Ishikawa (cell line): Measurements from ENCODE around the gene MPP4.

Source experiments
- CEBPB ChIP-seq: IDR thresholded peaks from 2 replicates; pipeline ENCODE4 v1.6.1; 2012
- CREB1 ChIP-seq: IDR thresholded peaks from 2 replicates; pipeline ENCODE4 v1.6.1; 2012; ENCODE audit warnings: low read depth
- EGR1 ChIP-seq: IDR thresholded peaks from 2 replicates; pipeline ENCODE4 v1.6.1; 2012
- EP300 ChIP-seq: IDR thresholded peaks from 2 replicates; pipeline ENCODE4 v1.6.1; 2012; ENCODE audit warnings: borderline replicate concordance
- FOXM1 ChIP-seq: IDR thresholded peaks from 2 replicates; pipeline ENCODE4 v1.6.1; 2012; ENCODE audit warnings: low read depth, borderline replicate concordance
- NFIC ChIP-seq: IDR thresholded peaks from 2 replicates; pipeline ENCODE4 v1.6.1; 2012
- RAD21 ChIP-seq: IDR thresholded peaks from 2 replicates; pipeline ENCODE4 v1.6.1; 2012; ENCODE audit warnings: low read depth
- TAF1 ChIP-seq: IDR thresholded peaks from 2 replicates; pipeline ENCODE4 v1.6.1; 2012; ENCODE audit warnings: low read depth, mild to moderate bottlenecking
- TCF12 ChIP-seq: IDR thresholded peaks from 2 replicates; pipeline ENCODE4 v1.6.1; 2012; ENCODE audit warnings: low read depth
- TEAD4 ChIP-seq: IDR thresholded peaks from 2 replicates; pipeline ENCODE4 v1.6.1; 2012
- YY1 ChIP-seq: IDR thresholded peaks from 2 replicates; pipeline ENCODE4 v1.6.1; 2012; ENCODE audit warnings: low read depth
- ZBTB7A ChIP-seq: IDR thresholded peaks from 2 replicates; pipeline ENCODE4 v1.6.1; 2012; ENCODE audit warnings: low read depth
- TF ChIP-seq, protein P1 (sequence below): IDR thresholded peaks from 2 replicates; pipeline ENCODE4 v1.6.1; 2012; ENCODE audit warnings: low read depth, mild to moderate bottlenecking
- TF ChIP-seq, protein P2 (sequence below): IDR thresholded peaks from 2 replicates; pipeline ENCODE4 v1.6.1; 2012
- TF ChIP-seq, protein P3 (sequence below): IDR thresholded peaks from 2 replicates; pipeline ENCODE4 v1.6.1; 2012

Gene MPP4

DNA sequence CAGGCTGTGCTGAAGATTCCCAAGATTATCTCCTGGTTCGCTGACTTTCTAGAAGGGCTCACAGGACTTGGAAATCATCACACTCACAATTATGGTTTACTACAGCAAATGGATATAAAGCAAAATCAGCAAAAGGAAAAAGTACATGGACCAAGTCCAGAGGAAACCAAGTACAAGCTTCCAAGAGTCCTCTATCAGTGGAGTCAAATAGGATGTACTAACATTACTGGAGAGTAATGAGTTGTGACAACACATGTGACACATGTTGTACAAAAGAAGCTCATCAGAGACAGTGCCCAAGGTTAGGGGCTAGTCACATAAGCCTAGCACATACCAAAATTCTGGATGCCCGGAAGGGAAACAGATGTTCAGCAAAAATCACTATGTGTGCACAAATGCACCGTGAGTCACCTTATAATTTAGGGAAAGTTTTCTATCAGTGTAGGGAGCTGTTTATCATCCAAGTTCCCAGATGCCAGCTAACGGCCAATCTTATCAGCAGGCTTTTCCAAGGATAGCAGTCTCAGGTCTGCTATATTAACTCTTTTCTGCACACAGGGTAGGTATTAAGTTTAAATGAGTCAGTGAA, 64.7 kb downstream of the MPP4 start:
- TF ChIP-seq CREB1: no peak
- no peak for TF ChIP-seq EGR1
- TF ChIP-seq RAD21: no peak
- no peak for TF ChIP-seq CEBPB
- TF ChIP-seq, protein P1, sequence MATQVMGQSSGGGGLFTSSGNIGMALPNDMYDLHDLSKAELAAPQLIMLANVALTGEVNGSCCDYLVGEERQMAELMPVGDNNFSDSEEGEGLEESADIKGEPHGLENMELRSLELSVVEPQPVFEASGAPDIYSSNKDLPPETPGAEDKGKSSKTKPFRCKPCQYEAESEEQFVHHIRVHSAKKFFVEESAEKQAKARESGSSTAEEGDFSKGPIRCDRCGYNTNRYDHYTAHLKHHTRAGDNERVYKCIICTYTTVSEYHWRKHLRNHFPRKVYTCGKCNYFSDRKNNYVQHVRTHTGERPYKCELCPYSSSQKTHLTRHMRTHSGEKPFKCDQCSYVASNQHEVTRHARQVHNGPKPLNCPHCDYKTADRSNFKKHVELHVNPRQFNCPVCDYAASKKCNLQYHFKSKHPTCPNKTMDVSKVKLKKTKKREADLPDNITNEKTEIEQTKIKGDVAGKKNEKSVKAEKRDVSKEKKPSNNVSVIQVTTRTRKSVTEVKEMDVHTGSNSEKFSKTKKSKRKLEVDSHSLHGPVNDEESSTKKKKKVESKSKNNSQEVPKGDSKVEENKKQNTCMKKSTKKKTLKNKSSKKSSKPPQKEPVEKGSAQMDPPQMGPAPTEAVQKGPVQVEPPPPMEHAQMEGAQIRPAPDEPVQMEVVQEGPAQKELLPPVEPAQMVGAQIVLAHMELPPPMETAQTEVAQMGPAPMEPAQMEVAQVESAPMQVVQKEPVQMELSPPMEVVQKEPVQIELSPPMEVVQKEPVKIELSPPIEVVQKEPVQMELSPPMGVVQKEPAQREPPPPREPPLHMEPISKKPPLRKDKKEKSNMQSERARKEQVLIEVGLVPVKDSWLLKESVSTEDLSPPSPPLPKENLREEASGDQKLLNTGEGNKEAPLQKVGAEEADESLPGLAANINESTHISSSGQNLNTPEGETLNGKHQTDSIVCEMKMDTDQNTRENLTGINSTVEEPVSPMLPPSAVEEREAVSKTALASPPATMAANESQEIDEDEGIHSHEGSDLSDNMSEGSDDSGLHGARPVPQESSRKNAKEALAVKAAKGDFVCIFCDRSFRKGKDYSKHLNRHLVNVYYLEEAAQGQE: no peak
- TF ChIP-seq NFIC: no peak
- TF ChIP-seq, protein P2, sequence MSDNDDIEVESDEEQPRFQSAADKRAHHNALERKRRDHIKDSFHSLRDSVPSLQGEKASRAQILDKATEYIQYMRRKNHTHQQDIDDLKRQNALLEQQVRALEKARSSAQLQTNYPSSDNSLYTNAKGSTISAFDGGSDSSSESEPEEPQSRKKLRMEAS: no peak
- no peak for TF ChIP-seq TCF12
- TF ChIP-seq, protein P3, sequence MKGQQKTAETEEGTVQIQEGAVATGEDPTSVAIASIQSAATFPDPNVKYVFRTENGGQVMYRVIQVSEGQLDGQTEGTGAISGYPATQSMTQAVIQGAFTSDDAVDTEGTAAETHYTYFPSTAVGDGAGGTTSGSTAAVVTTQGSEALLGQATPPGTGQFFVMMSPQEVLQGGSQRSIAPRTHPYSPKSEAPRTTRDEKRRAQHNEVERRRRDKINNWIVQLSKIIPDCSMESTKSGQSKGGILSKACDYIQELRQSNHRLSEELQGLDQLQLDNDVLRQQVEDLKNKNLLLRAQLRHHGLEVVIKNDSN: no peak
- no peak for TF ChIP-seq FOXM1
- TF ChIP-seq YY1: no peak
- TF ChIP-seq ZBTB7A: no peak
- TF ChIP-seq EP300: no peak
- no peak for TF ChIP-seq TEAD4

DNA sequence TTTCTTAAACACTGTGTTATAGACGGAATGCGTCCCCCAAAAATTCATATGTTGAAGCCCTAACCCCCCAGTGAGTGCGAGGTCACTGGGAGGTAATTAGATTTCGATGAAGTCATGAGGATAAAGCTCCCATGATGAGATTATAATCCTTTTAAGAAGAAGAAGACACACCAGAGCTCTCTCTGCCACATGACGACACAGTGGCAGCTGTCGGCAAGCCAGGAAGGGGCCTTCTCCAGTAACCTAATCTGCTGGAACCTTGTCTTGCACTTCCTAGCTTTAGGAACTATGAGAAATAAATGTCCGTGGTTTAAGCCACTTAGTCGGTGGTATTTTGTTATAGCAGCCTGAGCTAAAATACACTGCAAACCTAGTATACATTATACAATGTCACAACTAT, 67.4 kb downstream of the MPP4 start:
- TF ChIP-seq, protein P1: no peak
- TF ChIP-seq EGR1 (no peak), FOXM1 (no peak), TCF12 (no peak), NFIC (no peak), ZBTB7A (no peak), TAF1 (no peak), EP300 (no peak), TEAD4 (no peak), YY1 (no peak), RAD21 (no peak), CEBPB (no peak), CREB1 (no peak)
- TF ChIP-seq, protein P3: no peak
- TF ChIP-seq, protein P2: no peak

DNA sequence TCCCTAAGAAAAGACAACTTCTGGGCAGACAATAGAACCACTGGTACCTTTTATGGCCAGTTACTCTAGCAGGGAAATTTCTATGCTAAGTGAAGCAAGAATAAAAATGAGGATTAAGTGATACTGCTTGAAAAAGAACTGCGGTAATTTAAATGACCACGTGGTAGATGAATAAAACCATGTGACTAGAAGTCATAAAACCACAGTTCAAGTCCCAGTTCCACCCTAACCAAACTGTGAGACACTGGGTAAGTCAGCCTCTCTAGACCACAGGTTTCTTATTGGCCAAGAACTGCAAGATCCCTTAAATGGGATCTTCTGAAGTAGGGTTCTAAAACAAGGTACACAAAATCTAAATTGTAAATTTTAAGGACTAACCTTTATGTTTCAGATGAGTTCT, 67.9 kb downstream of the MPP4 start:
- TF ChIP-seq CEBPB: no peak

DNA sequence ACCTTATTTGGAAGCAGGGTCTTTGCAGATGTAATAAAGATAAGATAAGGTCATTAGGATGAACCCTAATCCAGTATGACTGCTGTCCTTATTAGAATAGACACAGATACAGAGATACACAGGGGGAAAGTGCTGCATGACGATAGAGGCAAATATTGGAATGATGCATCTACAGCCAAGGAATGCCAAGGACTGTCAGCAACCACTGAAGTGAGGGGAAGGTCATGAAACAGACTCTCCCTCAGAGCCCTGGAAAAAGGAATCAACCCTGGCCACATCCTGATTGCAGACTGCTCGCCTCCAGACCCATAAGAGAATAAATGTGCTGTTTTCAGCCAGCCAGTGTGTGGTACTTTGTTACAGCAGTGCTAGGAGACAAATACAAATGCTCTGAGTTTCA, 69.9 kb downstream of the MPP4 start:
- TF ChIP-seq CEBPB (no peak), EGR1 (no peak), TEAD4 (no peak), CREB1 (no peak), TAF1 (no peak), TCF12 (no peak), EP300 (no peak), ZBTB7A (no peak), FOXM1 (no peak), YY1 (no peak), RAD21 (no peak), NFIC (no peak)
- TF ChIP-seq, protein P1: no peak
- TF ChIP-seq, protein P3: no peak
- TF ChIP-seq, protein P2: no peak
